Central memory CD4-positive, alpha-beta T cell (primary cell): ENCODE data around the gene MYO7B.

Experiments
- DNase-seq: peaks from one replicate; pipeline ENCODE4 v3.0.0; 2022

The MYO7B gene

GRCh38 chr2:127627740-127628571 is 92.5 kb downstream of the MYO7B start:
- DNase-seq: no peak

- DNase-seq: no peak
Observed at GRCh38 chr2:127628767-127629614, 93.5 kb downstream of the MYO7B start.

GRCh38 chr2:127629637-127630036 is 94.2 kb downstream of the MYO7B start:
- no peak for DNase-seq

GRCh38 chr2:127630096-127630863 is 94.8 kb downstream of the MYO7B start:
- no peak for DNase-seq

GRCh38 chr2:127630864-127631540 is 95.5 kb downstream of the MYO7B start:
- DNase-seq: no peak

- no peak for DNase-seq
Observed at GRCh38 chr2:127631541-127631996, 96.1 kb downstream of the MYO7B start.

GRCh38 chr2:127631997-127632581 is 96.6 kb downstream of the MYO7B start:
- DNase-seq: no peak

GRCh38 chr2:127632592-127633489 is 97.4 kb downstream of the MYO7B start:
- DNase-seq: no peak

GRCh38 chr2:127633556-127634065 is 98.1 kb downstream of the MYO7B start:
- no peak for DNase-seq

- no peak for DNase-seq
Observed at GRCh38 chr2:127634066-127634617, 98.7 kb downstream of the MYO7B start.

- DNase-seq: no peak
Observed at GRCh38 chr2:127634626-127635379, 99.3 kb downstream of the MYO7B start.

GRCh38 chr2:127635380-127636237 is 100.1 kb downstream of the MYO7B start:
- DNase-seq: no peak

GRCh38 chr2:127636248-127637235 is 101.1 kb downstream of the MYO7B start:
- DNase-seq: no peak

- DNase-seq: no peak
Observed at GRCh38 chr2:127637236-127637630, 101.8 kb downstream of the MYO7B start.

GRCh38 chr2:127637725-127638252 is 102.3 kb downstream of the MYO7B start:
- DNase-seq: no peak

- DNase-seq: no peak
Observed at GRCh38 chr2:127638361-127639110, 103.1 kb downstream of the MYO7B start.
